Inflammatory macrophage (primary cell): ENCODE results near the gene ZBTB47.

Experiments used
- DNase-seq, 2 donors: peaks; one replicate each; pipeline ENCODE4 v3.0.0-alpha.2; 2020 to 2022

ZBTB47 gene

DNA sequence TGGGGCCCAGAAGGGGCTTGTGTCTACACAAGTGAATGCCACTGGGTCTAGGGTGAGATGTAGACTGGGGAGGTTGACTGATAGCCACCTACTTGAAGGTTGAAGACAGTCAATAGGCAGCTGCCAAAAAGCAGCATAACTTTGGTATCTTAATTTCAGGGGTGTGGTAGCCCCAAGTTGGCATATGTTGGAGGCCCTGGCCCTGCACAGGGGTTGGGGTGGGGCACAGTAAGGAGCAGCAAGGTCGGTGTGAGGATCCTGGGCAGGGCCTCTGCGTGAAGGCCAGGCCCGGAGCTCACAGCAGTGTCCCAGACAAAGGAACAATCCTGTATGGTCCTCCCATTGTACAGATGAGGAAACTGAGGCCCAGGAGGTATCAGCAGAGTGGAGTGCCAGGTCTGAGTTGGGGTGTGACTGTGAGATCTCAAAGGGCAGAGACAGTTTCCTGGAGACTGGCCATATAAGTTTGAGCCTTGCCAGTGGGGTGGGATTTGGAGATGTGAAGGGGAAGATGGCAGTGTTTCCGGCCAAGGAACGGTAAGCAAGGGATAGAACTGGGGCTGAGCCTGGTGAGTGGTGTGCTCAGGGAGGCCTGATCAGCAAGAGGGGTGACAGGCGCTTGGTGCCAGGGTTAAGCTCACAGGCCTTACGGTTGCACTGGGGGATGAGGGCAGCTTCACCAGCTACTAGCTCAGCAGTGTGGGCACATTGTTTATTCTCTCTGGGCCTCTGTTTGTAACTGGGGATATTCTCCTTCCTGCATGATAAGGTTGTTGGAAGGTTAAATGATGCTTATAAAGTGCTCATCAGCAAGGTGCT lies 33.5 kb downstream of the ZBTB47 start:
- no peak for DNase-seq

DNA sequence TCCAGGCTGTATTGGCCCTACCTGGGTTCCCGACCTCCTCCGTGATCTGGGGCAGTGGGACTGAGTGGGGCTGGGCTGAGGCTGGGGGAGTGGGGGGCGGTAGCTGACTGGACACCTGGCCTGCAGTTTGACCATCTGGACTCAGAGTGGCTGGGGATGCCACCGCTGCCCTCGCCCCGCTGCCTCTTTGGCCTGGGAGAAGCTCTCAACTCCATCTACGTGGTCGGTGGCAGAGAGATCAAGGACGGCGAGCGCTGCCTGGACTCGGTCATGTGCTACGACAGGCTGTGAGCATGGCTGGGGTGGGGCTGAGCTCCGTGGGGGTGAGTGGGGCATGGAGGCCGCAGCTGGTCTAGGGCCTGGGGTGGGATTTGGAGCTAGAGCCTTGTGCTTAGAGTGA lies 34.5 kb downstream of the ZBTB47 start:
- DNase-seq = no peak

DNA sequence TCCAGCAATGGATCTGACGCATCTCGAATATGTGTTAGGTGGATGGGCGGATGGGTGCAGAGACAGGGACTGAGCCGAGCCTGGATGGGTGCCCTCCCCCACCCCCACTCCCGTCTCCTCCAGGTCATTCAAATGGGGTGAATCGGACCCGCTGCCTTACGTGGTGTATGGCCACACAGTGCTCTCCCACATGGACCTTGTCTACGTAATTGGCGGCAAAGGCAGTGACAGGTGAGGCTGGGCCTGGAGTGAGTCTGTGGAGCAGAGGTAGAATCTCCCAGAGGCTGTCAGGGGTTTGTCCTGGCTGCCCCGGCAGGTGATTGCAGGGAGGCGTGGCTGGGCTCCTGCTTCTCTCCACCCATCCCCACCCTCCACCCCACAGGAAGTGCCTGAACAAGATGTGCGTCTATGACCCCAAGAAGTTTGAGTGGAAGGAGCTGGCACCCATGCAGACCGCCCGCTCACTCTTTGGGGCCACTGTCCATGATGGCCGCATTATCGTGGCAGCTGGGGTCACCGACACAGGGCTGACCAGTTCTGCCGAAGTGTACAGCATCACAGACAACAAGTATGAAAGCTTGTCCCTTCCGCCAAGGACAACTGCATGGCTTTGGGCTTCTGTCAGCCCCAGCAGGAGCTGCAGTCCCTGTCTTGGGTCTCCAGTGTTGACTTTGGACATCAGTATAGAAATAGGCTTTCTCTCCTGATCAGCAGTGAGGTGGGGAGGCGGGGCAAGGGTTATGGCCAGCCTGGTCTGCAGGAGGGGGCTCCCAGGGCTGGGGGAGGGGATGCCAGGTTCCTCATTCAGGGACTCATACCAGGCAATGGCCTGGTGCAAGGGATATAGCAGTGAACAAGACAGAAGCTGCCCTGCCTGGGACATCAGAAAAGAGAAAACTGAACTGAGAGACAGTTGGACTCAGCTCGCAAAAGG lies 35.3 kb downstream of the ZBTB47 start:
- no peak for DNase-seq

DNA sequence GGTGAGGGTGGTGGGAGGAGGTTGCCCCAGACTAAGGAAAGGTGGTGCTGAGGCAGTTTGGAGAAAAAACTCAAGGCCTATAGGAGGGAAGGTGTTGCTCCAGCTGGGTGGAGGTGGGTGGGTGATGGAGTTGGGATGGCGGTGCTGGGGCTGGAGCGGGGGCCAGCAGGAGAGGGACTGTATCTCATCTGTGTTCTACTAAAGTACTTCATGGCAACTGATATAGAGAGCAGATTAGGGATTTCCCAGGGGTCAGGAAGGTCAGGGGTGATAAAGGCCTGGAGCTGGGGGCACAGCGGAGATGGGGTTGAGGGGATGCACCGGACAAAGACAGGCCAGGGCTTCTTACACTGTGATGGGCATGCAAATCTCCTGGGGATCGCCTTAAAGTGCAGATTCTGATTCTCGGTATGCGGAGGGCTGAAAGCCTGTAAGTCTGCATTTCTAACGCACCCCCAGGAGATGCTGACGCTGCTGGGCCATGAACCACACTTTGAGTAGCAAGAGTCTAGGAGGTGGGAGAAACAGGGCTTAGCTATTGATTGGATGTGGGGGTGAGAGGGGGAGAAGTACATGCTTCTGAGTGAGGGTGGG lies 36.0 kb downstream of the ZBTB47 start:
- no peak for DNase-seq

DNA sequence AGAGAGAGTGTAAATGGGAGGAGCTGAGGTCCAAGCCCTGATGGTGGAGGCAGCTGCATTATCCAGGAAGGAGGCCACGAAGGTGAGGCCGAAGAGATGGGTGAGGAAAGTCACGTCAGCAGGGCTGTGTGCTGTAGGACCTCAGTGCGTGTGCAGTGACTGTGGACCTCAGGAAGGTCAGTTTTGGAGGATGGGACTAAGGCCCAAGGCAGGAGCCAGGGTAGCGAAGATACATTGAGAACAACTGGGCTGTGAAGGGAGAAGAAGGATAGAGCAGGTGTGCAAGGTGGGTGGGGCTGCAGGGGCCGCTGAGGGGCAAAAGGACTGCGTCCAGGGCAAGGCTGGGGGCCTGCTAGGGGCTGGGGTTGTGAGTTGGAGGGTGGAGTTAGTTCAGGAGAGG lies 36.7 kb downstream of the ZBTB47 start:
- DNase-seq = no peak

DNA sequence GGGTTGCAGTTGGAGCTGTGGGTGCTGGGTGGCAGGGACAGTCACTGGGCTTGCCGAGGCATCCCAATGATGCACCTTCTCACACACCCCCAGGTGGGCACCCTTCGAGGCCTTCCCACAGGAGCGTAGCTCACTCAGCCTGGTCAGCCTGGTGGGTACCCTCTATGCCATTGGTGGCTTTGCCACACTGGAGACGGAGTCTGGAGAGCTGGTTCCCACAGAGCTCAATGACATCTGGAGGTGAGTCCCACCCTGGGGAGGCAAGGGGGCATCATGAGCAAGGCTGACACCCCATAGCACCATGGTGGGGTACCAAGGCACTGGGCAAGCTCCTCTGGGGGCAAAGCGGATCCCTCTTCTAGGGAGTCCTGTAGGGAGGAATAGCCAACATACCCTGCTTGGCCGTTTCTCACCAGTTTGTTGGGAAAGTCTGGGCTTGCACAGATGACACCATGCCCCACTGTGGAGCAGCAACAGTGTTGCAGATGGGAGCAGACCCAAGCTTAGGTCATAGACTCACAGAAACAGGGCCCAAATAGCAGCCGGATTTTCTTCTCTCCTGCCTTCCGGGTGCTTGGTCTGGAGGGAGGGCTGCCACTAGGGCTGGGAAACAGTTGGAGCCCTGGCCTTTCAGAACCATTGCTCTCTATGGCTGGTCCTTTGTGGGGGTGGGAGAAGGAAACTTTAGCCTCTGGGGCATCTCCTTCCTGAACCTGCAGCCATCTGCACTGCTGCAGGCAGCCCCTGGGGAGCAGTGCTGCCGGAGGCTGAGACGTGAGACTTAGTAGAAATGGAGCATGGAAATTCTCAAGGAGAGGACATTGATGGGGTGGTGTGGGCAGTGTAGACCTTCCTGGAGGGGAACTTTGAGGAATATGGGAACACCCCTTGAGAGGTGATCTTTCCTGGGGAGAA lies 37.5 kb downstream of the ZBTB47 start:
- no peak for DNase-seq

DNA sequence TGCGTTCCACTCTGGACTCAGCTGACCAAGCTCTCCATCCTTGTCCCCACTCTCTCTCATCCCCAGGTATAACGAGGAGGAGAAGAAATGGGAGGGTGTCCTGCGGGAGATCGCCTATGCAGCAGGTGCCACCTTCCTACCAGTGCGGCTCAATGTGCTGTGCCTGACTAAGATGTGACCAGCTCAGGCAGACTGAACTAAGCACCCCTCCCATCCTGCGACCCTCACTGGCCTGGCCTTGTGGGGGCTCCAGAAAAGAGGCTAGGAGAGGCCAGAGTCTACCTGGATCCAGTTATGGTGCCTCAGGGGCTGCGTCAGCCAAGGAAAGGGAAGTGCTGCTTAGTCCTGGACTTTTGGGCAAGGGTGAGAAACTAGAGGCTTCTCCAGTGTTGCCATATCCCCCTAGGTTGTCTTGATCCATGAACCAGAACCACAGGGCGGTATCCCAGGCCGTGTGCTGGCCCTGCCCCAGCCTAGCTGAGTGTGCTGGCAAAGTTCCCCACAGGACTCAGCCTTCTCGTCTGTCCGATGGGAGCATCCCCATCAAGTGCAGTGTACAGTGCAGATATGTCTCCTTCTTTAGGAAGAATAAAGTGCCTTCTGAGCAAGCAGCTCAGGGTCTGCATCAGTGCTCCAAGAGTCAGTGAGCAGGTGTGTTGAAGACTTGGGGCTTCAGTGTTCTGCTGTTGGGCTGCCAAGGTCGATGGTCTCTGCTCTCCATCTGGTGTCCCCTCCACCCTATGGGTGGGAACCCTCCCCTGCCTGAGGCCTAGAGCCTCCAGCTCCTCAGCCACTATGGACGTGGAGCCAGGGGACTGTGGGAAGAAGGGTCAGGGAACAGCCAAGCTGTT lies 38.5 kb downstream of the ZBTB47 start:
- DNase-seq = no peak

DNA sequence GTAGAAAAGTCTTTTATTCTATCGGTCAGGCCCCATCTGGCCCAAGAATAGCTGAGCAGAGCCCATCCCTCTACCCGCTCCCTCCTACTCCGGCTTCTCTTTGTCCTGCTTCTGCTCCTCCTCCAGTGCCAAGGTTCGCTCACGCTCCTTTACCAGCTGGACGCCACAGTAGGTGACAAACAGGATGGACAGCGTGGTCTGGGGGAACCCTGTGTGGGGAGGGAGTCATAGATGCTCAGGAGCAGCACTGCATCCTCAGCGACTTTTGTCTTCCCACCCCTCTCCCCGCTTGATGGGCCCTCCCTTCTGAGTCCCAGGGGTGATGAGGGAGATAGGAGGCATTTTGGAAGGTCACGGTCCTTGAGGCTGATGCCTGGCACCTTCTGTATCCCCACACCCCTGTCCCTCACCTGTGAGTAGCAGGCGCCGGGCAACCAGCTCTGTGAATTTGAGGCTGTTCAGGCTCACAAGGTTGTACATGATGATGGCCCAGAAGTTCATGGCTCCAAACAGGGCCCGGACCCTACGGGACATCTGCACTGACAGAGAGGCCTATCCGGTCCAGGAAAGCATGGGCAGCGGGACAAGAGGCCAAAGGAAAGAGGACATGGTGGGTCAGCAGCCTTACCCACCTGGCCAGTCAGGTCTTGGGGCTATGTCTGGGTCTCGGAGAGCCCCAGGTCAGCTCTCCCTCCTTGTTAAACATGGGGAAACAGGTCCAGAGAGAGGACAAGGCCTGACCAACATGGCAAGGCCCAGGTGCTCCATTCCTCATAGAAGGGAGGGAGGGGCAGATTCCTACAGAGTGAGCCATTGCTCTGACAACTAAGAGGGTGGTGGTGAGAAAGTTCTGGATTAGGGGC lies 39.4 kb downstream of the ZBTB47 start:
- DNase-seq = no peak

DNA sequence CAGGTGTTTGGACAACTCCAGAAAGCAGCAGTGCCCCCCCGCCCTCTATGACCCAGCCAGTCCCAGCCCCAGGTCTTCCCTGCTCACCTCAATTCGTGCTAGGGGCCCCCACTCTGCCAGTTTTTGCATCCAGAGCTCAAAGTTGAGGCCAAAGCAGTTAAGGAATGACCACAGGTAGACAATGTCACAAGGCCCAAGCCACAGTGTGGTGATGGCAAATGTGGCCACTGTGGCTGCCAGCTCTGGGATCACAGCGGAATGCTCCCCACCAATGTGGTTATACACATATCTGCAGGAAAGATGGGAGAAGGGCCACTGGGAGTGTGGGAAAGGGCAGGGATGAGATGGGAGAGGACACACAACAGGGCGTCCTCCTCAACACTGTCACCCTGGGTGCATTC lies 40.0 kb downstream of the ZBTB47 start:
- DNase-seq = no peak

DNA sequence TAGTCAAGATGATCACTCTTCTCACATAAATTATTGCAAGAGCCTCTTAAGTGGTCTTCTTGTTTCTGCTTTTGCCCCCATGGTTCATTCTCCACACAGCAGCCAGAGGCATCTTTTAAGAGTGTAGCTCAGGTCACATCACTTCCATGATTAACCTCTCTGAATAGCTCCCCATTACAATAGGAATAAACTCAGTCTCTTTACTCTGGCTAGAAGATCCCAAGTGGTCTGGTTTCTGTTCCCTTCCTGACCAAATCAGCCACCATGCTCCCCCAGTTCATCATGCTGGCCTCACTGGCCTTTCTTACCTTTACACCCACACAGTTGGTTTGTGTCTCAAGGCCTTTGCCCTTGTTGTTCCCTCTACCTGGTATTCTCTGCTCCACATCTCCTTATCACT lies 40.9 kb downstream of the ZBTB47 start:
- no peak for DNase-seq

DNA sequence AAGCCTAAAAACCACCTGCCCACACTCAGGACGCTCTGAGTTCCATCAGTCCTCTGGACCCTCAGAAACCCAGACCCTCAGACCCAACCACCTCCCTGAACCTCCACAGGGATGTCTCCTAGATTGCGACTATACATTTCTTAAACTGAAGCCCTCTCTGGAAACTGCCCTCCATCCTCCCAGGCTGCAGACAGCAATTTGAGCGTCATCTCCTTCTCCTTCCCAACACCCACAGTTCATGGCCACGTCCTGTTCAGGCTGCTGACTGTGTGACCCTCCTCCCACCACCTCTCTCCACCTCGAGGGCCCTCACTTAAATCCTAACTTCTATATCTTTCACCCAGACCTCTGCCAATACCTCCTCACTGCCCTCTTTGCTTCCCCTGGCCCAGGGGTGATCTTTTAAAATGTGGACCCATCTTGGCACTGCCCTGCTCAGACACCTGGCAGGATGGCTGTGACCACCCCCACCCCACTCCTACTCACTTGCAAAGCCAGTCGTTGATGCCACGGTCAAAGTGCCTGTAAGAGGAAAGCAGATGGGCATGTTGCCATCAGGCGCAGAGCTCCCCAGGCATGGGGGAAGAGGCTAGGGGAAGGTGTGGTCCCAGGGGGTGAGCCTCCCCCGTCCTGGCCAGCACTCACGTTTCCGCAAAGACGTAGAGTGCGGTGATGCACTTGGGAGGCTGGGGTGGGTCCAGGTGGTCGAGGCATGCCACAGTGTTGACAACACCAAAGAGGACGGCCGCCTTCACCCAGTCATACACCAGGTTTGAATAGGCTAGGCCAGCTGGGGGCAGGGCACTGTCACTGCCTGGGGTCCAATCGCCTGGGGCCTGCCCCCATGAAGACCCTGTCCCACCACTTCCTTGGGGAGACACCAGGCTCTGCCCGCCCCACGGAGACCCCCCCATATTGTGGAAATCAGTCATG lies 43.1 kb downstream of the ZBTB47 start:
- DNase-seq = no peak

DNA sequence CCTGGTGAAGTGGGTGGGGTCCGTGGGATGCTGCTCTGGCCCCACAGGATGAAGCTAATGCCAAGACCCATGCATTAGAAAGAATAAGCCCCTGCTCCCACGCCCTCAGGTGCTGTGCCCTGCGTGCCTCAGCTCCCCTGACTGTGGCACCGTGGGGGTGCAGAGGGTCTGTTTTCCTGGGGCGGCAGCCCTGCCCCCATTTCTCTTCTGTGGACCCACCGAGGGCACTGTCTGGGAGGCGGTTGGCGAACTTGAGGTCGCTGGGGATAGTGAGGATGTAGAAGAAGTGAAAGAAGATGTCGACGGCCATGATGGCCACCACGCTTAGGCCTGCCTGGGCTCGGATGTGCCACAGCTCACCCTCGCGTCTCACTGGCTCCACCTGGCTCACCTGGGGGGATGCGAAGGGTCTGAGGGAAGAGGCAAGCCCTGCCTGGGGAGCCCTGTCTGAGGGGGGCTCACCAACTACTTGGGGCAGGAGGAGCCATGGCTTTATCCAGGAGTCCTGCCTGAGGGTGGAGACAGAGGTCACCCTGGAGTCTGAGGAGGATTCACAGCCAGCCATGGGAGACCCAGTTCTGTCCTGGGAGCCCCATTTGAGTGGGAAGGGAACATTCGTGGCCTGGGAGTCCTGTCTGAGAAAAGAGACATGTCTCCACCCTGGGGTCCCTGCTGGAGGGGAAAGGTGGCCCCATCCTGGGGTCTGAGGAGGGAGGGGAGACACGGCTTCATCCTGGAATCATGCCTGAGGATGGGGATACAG lies 44.0 kb downstream of the ZBTB47 start:
- DNase-seq = no peak

DNA sequence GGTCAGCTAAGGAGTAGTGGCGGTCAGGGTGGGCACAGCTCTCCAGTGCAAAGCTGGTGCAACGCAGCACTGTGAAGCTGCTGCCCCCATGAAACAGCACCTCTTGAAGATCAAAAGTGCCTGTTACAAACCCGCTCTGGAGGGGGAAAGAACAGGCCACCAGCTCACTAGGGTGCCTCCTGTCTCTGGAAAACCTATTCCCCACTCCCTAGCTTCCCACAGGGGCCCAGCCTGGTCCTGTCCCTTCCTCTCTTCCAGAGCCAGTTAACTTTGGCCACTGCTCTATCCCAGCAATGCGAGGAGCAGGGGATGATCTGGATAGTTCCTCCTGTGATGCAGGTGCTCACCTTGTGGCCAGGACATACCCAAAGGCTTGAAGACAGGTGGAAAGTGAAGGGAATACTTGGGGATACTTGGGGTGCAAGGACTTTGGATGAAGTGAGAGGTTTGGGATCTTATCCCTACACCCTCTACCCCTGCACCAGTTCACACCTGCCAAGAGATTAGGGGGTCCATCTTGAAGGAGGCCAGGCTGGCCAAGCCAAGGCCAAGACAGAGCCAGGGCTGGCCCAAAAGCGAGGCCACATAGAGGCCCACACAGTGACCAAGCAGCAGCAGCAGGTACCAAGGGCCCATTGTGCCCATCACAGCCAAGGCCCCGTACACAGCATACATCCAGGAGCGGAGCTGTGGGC lies 44.9 kb downstream of the ZBTB47 start:
- DNase-seq = no peak

DNA sequence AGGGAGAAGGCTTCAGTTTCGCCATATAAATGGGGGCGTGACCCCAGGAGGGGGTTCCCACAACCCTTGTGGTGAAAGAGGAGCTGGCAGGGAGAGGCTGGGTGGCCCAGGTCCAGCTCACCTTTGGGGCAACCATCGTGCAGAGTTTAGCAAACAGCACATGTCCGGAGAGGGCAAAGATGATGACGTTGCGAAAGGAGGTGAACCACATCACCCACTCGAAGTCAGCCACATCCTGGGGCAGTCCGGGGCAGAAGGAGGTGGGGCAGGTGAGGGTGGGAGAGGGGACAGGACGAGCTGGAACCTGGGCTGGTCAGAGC lies 45.4 kb downstream of the ZBTB47 start:
- no peak for DNase-seq

DNA sequence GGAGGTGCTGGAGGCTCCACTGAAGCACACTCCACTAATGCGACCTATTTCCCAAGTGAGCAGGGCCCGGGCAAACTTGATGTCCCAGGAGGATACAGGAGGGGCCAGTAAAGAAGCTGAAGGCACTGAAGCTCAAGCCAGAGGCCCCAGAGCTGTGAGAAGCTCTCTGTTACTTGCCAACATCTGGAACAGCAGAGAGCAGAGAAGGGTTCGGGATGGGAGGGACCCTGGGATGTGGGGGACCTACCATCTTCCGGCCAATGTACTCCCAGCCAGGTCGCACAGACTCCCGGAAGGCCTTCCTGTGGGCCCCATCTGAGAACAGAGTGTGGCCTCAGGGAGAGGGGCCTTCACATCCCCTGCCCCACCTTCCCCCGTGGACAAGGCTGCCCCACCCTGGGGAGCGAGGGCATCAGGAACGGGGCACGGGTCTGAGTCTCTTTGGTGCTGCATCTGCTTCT lies 46.0 kb downstream of the ZBTB47 start:
- no peak for DNase-seq

DNA sequence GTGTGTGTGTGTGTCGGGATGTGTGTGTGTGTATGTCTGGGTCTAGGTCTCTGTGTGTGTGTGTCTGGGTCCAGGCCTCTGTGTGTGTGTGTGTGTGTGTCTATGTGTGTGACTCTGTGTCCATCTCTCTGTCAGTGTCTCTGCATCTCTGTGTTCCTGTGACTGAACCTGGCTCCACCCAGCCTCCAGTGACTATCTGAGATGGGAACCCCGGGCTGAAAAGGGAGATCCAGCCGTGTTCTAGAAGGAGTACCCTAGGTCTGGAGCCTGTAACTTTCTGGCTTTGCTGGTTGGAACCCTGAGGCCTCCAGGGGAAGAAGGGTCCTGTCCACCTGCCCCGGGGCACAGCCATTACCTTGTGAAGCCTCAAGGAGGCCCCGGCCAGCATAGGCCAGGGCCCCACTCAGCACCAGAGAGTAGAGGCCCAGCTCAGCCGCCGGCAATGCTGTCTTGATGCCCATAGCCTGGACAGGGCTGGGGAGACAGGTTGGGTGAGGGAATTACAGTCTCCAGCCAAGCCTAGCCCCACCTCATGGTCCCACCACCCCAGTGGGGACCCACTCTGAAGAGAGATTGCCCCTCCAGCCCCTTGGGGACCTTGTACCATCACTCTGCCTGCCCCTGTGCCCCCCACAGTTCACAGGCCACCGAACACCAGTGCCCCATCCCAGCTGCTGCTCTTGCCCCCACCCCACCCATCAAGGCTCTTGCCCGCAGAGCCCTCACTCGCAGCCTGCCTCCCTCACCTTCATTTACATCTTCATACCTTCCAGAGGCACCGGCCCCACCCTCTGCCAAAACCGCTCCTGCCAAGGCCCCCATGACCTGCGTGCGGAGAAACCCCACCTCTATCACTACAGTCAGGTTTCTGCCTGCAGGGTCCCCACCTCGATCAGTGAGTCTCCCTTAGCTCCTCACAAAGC lies 47.1 kb downstream of the ZBTB47 start:
- DNase-seq = no peak
